Suppressor macrophage treated with lipopolysaccharide for 1 hour (primary cell): ENCODE measurements around the gene RXRG.

Source experiments
- DNase-seq, 3 donors: peaks; one replicate each; pipeline ENCODE4 v3.0.0-alpha.2; 2020 to 2022

The RXRG gene

GRCh38 chr1:165449131-165449530, 4.2 kb upstream of the RXRG start:
- DNase-seq, result no peak

GRCh38 chr1:165445388-165445787, 462 bp upstream of the RXRG start:
- DNase-seq, result no peak

- DNase-seq, result no peak
Observed at GRCh38 chr1:165443539-165444311, 1.2 kb downstream of the RXRG start.

GRCh38 chr1:165442653-165443052, 2.3 kb downstream of the RXRG start:
- DNase-seq, result no peak

GRCh38 chr1:165442053-165442452, 2.9 kb downstream of the RXRG start:
- no peak for DNase-seq

- no peak for DNase-seq
Observed at GRCh38 chr1:165441166-165441880, 3.6 kb downstream of the RXRG start.

- DNase-seq, result no peak
Observed at GRCh38 chr1:165439330-165439729, 5.6 kb downstream of the RXRG start.

GRCh38 chr1:165436994-165437393, 7.9 kb downstream of the RXRG start:
- DNase-seq, result no peak

GRCh38 chr1:165435801-165436200, 9.1 kb downstream of the RXRG start:
- no peak for DNase-seq

- no peak for DNase-seq
Observed at GRCh38 chr1:165434281-165434680, 10.6 kb downstream of the RXRG start.

- no peak for DNase-seq
Observed at GRCh38 chr1:165431079-165431478, 13.8 kb downstream of the RXRG start.

GRCh38 chr1:165426745-165427144, 18.2 kb downstream of the RXRG start:
- peak; percentile 71 to 89 (median 72) for DNase-seq

GRCh38 chr1:165425621-165426020, 19.3 kb downstream of the RXRG start:
- no peak for DNase-seq

GRCh38 chr1:165424454-165425216, 20.3 kb downstream of the RXRG start:
- peak; percentile 63 to 92 (median 85) for DNase-seq

GRCh38 chr1:165423136-165423535, 21.8 kb downstream of the RXRG start:
- no peak for DNase-seq

- DNase-seq, result no peak
Observed at GRCh38 chr1:165420655-165421054, 24.3 kb downstream of the RXRG start.

- no peak for DNase-seq
Observed at GRCh38 chr1:165419839-165420238, 25.1 kb downstream of the RXRG start.

- DNase-seq, result no peak
Observed at GRCh38 chr1:165418195-165418594, 26.7 kb downstream of the RXRG start.

GRCh38 chr1:165416876-165417275, 28.1 kb downstream of the RXRG start:
- no peak for DNase-seq

- no peak for DNase-seq
Observed at GRCh38 chr1:165415068-165415467, 29.9 kb downstream of the RXRG start.

GRCh38 chr1:165414620-165415019, 30.3 kb downstream of the RXRG start:
- no peak for DNase-seq

GRCh38 chr1:165411396-165411795, 33.5 kb downstream of the RXRG start:
- no peak for DNase-seq

- no peak for DNase-seq
Observed at GRCh38 chr1:165409657-165410358, 35.1 kb downstream of the RXRG start.
